Uterus (tissue), 2 donors: ENCODE results near the gene DCP1B.

Source experiments
- CTCF ChIP-seq, 4 experiments: fragments of 200-600 bp in 2 of 4; fragments of 450-650 bp in 2 of 4; sonication (generic) in 2 of 4; IDR thresholded peaks; one replicate each; pipeline ENCODE4 v1.5.1; 2016 to 2019; ENCODE audit warnings: antibody characterized with exemption in 4 of 4, mild to moderate bottlenecking in 2 of 4, moderate library complexity in 1 of 4
- POLR2A ChIP-seq, 2 donors: fragments of 450-650 bp; IDR thresholded peaks; one replicate each; pipeline ENCODE4 v1.6.1; 2016; ENCODE audit warnings: antibody characterized with exemption in 2 of 2, mild to moderate bottlenecking in 1 of 2, moderate library complexity in 1 of 2

GRCh38 chr12:1912580-1913376, 91.5 kb downstream of the DCP1B start:
- no peak for TF ChIP-seq CTCF (IDR thresholded peaks at IDR 0.05)
- TF ChIP-seq POLR2A (IDR thresholded peaks at IDR 0.05), result no peak
